Activated CD8-positive, alpha-beta memory T cell treated with anti-CD3 and anti-CD28 coated beads for 36 hours (primary cell): Measurements from ENCODE around the gene SLC35F4. TPM values are rescaled to one million over a fixed set of nuclear protein-coding genes. Genes with fewer than 3 reads are reported as not detected.
"Not testable (repeated sequence)": the region's sequence is repeated elsewhere in the genome, so short reads cannot be mapped to it uniquely, and the experiment has no call there.

Experiments used
- CTCF ChIA-PET: fragments of 350-600 bp; sonication (Branson Sonifier 250); formaldehyde crosslinking; loops from one replicate; lab custom pipeline; 2021; ENCODE audit warnings: antibody characterized with exemption; lab: Charles Lee
- POLR2A ChIA-PET: fragments of 350-600 bp; sonication (Branson Sonifier 250); formaldehyde crosslinking; loops from one replicate; lab custom pipeline; 2021; ENCODE audit warnings: antibody characterized with exemption; lab: Charles Lee
- total RNA-seq, 2 experiments: library from RNA; stranded (reverse); gene quantifications; one replicate each; pipeline ENCODE4 v1.2.3, GENCODE V29; 2021

SLC35F4 gene
- total RNA-seq, result not detected

DNA sequence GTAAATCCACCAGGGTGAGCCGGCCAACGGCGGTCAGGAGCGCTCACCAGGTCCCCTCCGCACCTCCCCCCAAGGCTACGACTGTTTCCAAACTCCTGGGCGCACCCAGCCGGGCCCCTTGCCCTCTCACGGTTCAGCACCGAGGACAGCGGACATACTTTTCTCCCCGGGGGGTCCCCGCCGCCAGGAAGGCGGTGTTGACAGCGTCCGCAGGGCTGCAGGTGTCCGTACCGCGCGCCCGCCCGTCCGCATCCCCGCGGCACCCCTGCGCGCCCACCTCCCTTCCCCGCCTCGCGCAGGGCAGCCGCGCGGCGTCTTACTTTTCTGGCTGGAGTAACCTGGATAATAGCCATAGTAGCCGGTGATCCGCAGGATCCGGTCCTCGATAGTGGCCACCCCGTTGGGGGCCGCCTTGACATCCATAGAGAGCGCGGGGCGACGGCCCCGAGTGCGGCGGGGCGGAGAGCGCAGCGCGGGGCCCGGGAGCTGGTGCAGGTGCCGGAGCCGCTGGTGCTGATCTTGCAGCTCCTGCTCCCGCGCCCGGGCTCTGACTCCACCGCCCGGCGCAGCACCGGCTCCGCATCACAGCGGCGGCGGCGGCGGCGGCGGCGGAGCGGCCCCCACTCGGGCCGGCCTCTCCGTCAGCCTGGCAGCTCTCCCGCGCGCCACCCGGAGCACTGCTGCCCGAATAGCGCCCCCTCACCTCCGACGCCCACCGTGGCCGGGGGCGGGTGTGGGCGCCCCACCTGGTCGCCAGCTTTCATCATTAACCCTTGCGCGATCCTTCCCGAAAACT lies at the start of gene SLC35F4:
SLC35F4 (minus strand) TSS at position 690 of the 796 bp plus-strand sequence.
- CTCF ChIA-PET, result no interaction called here
- POLR2A ChIA-PET, result no interaction called here

DNA sequence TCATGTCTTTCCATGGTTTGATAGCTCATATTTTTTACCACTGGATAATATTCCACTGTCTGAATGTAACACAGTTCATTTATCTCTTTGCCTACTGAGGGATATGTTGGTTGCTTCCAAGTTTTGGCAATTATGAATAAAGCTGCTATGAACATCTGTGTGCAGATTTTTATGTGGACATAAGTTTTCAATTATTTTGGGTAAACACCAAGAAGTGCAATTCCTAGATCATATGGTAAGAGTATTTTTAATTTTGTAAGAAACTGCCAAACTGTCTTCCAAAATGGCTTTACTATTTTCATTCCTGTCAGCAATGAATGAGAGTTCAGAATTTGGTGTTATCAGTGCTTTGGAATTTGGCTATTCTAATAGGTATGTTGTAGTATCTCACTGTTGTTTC lies 43.7 kb upstream of the SLC35F4 start:
- ChIA-PET CTCF (no interaction called here), POLR2A (no interaction called here)

DNA sequence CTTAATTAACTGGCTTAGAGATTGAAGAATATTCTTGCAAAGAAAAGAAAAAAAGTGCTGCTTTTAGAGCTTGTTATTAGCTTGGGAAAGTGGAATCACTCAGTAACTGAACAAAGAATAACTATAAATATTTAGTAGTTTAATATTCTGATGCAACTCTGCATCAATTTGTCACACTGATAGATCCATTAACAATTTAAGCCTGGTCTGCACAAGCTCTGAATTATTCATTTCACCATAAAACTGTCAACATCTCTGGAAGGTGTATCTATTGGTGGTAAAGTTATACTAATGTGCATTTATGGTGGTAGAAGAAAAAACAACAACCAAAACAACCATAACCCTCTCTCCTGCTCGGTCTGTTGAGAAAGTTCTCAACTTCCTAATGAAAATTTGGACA lies 38.1 kb upstream of the SLC35F4 start:
- ChIA-PET CTCF (no interaction called here), POLR2A (no interaction called here)

DNA sequence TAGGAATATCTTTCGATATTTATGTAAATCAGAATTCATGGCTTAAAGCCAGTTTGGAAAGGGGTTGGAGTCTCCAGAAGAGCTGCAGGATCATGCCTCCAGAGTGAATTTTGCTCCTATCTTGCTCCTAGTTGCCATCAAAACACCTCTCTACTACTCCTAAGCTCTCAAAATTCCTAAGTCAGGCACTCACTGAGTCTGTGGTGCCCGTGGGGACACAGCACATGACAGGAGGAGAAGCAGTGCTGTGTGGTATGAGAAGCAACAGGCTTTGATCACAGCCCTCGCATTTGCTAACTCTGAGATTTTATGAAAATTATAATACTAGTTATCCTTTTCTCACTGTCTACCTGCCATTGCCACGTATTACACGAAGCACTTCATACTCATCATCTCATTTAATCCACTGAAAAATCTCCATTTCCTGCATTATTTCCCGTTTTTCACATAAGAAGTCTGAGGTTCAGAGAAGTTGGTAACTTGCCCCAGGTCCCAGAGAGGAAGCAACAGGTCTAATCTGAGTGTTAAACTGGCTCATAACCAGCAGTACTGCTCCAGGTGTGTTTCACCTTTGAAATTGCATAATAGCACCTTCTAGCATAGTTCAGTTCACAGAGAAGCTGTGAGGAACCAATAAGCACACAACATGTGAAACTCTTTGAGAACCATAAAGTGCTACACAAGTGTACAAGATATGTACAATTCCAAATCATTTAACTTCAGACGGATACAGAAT lies 33.1 kb upstream of the SLC35F4 start:
- ChIA-PET POLR2A (no interaction called here), CTCF (no interaction called here)

DNA sequence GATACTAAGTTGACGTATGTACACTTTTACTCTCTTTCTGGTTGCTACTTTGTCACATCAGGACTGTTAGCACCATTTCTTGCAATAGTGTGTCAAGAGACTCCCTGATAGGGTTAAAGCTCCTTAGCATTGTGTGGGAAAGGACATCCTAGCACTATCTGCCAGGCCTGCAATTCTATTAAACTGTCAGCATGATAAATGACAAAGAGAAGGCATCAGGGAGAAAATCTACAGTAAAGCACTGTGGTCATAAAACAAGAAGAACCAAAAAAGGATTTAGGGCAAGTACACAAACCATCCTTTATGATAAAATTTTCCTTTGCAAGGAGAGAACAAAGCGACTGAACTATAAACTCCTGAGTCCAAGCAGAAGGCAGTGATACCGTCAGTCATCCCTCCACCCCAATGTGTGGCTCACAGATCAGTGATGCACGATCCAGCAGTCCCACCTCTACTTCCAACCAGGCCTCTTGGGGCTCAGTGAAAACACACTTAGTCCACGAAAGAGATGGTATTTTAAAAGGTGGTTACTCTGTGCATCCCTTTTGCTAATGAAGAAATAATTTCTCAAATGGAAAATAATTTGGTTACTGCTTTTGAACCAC lies 31.4 kb upstream of the SLC35F4 start:
- CTCF ChIA-PET, result no interaction called here
- POLR2A ChIA-PET, result no interaction called here

DNA sequence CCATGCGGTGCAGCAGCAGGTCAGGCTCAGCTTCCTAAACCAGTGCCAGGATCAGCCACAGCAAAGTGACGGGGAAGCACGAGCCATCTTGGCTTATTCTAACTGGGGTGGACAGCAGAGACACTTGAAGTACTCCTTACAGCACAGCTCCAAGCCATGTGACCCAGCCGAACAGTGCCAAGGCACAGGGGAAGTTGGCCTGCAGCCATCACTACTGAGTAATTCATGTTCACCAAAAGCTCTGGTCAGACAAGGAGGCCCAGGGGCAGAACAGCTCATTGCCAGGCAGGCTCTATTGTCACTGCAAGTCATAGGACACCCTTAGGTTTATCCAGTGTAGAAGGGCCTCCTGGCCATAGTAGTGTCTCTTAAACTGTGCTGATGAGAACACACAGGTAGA lies 23.4 kb upstream of the SLC35F4 start:
- ChIA-PET POLR2A (no interaction called here), CTCF (no interaction called here)

DNA sequence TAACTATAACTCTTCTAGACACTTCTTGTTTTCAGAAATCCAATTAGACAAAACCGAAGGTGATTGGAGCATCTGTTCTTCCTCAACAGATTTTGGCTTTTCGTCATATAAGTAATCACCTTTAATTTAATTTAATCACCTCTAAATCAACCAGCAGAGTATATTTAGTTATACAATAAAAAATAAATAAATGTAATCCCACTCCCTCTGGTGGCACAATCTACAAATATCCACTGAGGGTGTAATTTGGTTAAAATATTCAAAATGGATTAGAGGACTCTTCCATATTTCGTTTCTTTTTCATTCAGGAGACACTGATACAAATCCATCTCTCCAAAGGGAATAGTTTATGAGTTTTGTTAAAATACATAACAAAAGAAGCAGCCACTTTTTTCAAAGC lies 18.3 kb upstream of the SLC35F4 start:
- ChIA-PET POLR2A (no interaction called here), CTCF (no interaction called here)

DNA sequence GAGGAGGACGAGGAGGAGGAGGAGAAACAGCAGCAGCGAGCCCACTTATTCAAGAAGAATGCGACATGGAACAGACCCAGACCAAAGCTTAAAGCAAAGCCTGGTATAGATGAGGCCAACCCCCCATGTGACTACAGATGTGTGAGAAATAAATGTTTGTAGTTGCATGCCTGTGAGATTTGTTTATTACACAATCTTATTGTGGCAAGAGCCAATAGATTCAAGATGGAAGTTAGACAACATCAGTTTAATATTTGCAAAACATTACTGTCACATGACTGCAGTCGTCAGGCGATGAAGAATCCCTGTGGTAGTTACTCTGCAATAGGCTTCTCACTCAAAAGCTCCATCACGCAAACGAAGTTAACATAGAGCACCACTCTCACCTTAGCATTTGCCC lies 17.2 kb upstream of the SLC35F4 start:
- ChIA-PET CTCF (no interaction called here), POLR2A (no interaction called here)

DNA sequence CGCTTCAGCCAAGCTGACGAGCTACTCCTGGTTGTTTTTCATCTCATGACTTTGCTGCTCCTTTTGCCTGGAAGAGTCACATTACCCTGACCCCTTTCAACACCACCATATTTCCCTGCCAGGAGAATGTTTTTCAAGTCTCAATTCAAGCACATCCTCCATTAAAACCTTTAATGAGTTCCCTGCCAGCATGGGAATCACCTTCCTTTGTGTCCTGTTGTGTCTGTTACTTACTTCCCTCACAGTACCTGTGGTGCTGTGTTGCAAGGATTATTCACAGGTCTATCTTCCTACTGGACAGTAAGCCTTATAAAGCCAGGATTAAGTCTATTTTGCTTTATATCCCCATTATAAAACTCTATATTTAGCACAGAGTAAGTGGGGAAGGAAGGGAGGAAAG lies 13.6 kb upstream of the SLC35F4 start:
- POLR2A ChIA-PET, result no interaction called here

DNA sequence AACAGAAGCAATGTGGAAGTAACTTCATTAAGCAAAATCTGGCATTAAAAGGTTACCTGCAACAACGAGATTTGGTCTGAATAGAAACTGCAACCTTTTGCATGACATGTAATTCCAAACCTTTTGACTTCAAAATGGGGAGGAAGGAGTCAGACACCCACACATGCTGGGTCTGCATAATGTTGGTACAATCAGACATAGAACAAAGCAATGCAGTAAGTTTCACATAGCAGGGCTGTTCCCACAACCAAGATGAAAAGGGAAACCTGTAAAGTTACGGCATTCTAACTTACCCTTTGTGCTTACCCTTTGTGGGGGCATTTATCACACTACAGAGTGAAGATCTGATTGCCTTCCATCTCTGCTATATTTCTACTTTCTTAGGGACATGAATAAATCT lies 10.1 kb upstream of the SLC35F4 start:
- ChIA-PET POLR2A (no interaction called here), CTCF (no interaction called here)

More for the DNA sequence above, 13.6 kb upstream of the SLC35F4 start:
- CTCF ChIA-PET, result no interaction called here

DNA sequence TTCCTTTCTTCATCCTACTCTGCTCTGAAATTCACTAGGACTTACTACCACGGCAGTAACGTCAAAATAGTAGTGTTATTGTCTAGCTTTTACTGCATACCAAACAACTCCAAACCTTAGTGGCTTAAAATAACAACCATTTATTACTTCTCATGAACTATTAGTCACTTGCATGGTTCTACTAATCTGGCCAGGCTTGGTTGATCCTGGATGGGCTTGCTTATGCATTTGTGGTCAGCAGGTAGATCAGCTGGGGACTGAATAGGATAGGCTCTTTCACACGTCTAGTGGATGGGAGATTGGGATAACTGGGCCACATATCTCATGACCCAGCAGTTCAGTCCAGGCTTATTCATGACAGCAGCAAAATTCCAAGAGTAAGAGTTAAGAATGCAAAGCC lies 9.4 kb upstream of the SLC35F4 start:
- CTCF ChIA-PET, result no interaction called here

DNA sequence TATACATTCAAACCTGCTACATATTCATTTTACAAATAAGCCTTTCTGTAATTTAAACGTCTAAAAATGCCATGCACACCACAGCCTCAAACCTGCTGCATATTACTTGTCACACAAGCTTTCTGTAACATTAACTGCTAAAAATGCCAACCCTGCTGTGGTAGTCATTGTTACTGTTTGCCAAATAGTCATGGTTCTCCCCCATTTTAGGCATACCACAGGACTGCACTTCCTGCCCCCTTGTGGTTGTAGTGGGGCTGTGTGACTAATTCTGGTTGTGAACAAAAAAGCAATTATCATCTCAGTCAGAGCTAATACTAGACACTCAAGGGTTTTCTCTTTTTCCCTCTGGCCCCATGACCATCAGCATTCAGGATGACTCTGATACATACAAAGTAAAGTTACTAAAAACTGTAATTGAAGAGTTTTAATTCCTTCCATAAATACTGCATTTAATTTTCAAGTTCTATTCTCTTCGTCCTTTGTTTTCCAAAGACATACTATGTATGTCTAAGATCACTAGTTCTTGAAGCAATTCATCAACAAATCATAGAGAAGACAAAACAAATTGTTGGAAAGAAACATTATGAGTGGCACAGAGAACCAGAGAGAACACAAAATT lies 5.7 kb upstream of the SLC35F4 start:
- ChIA-PET POLR2A (no interaction called here), CTCF (no interaction called here)

More for the DNA sequence above, 9.4 kb upstream of the SLC35F4 start:
- POLR2A ChIA-PET, result no interaction called here

DNA sequence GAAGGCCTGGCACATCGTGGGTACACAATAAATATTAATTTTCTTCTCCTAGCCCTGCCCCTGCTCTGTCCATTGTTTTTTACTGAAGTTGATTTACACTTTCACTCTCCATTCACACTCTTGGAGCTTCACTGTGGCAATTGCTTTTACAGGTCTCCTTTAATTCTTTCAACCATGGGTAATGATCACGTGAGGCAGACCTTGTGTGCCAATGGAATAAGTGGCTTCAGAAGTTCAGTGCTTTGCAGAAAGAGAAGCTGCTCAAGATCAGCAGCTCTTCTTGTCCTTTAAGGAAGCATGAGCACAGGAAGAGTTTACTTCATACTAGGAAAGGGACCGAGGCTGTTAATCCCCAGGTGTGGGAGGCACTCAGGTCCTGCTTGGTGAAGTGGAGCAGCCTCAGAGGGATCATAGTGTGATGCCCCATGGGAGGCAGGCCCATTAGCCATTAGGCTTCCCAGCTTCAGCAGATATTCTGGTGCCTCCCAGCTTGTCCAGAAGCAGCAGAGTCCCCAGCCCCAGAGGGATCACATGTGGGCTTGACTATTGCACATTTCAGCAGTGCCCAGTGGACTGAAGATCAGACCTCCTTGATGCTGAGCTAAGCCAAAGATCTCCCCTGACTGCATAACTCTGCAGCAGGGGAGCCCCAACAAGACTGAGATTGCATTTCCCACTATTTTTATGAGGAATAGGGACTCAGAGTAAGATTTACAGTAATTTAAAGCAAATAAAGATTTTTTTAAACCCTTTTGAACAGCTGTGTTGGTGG lies 5.0 kb upstream of the SLC35F4 start:
- ChIA-PET POLR2A (no interaction called here), CTCF (no interaction called here)

DNA sequence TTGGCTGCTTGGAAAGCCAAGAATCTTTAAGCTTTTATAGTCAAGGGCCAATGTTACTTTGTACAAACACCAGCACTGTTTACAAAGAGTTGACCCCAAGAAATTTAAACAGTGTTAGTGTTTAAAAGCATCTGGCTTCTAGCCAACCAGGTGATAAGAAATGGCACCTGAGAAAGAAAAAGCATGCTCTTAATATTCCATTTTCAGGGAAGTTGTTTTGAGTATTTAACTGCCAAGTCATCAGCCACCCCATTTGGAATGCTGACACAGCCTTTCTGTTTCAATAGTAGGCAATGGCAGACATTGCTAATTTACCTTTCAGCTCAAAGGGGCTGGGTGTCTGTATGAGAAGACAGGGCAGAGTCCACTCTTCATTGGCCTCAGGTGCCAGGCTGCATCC lies 3.7 kb upstream of the SLC35F4 start:
- POLR2A ChIA-PET, result no interaction called here
- CTCF ChIA-PET, result no interaction called here

DNA sequence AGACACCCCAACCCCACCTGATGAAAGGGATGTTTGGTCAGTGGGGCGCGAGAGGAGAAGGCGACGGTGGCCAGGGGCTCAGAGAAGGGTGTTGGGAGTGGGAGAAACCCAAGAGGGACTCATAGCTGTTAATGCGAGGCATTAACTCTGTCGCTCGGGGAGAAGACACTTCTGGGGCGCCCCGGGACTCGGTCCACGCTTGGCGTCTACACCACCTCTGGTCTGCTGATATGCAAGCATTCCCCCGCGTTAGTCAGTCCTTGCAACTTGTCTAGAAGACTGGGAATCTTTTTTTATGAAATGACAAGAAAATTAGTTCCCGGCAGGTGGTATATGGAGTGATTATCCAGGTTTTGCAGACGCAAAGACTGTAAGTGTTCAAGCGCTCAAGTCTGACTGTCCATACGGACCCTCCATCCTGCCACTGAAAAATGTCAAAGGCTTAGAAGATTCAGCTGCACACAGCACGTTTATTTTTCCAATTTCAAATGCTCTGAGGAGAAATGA lies 360 bp upstream of the SLC35F4 start:
- ChIA-PET POLR2A (no interaction called here), CTCF (no interaction called here)

DNA sequence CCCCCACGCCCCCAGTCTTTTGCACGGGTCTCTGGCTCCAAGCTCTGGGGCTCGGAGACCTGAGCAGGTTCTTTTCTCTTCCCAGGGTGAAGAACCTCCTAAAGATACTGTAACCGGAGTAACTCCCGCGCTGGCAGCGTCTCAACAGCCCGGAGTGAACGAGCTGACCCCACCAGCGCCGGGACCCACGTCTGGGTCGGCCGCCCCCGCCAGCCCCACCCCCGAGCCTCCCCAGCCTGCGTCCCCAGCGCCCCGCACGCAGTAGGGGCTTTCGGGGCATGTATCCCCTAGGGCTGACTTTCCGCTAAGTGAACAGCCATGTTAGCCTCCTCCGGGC lies 858 bp downstream of the SLC35F4 start:
- CTCF ChIA-PET, result no interaction called here
- POLR2A ChIA-PET, result no interaction called here

DNA sequence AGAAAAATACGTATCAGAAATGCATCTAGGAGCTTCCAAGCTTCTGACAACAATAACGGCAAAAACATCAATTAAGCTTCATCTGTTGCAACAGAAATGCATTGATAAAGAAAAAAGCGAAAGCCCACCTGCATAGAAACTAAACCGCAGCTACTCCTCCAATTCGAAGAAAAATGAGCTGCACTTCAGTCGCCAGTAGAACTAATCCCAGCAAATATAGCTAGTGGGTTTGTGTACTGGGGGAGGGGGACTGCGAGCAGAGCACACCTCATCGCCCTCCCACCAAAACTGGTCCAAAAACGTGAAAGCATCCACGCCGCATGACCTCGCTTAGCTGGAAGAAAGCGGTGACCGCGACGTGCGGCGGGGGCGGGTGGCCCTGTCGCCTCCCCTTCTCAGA lies 1.2 kb downstream of the SLC35F4 start:
- CTCF ChIA-PET, result no interaction called here
- POLR2A ChIA-PET, result no interaction called here

DNA sequence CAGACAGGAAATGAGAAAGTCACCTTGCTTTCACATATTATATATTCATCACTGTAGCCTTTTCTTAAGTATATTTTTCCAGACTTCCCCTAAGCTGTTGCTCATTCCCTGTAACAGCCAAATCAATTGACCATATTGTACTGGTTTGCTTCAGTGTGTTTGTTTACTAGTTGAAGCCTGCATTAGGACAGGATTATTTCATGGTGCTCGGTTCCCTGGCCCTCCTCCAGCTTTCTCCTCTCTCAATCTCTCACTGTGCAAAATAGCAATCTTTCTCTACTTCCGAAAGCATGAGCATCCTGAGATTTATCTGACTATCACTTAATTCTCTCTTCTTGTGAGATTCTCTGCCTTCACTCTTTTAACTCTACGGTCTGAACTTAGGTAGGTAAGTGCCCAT lies 2.4 kb downstream of the SLC35F4 start:
- POLR2A ChIA-PET, result no interaction called here
- CTCF ChIA-PET, result no interaction called here

DNA sequence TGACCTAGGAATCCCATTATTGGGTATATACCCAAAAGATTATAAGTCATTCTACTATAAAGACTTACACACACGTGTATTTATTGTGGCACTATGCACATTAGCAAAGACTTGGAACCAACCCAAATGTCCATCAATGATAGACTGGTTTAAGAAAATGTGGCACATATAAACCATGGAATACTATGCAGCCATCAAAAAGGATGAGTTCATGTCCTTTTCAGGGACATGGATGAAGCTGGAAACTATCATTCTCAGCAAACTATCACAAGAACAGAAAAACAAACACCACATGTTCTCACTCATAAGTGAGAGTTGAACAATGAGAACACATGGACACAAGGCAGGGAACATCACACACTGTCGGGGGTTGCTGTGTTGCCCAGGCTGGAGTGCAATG lies 10.2 kb downstream of the SLC35F4 start:
- CTCF ChIA-PET, result not testable (repeated sequence)

DNA sequence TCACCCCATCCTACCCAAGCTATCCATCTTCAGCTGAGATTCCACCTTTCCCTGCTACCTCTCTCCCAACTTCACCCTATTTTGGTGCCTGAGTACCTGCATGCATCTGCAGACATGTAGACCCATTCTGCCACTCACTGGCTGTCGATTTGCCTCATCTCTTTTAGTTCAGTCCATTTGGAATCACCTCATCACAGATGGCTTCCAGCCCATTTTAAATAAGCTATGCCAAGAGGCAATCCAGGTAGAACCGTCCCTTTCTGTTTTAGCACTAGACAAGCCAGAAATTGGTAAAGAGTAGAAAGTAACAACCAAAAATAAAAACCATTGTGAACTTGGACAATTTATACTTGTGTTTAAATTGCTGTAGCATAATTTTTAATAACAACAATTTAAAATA lies 11.3 kb downstream of the SLC35F4 start:
- POLR2A ChIA-PET, result no interaction called here
- CTCF ChIA-PET, result no interaction called here

More for the DNA sequence above, 10.2 kb downstream of the SLC35F4 start:
- POLR2A ChIA-PET, result not testable (repeated sequence)
